K562 (cell line): ENCODE results near the gene TOM1L2. TPM values are rescaled to one million over a fixed set of nuclear protein-coding genes. Genes with fewer than 3 reads are reported as not detected.

Experiments
- ATAC-seq: fragments of 200-7000 bp; cut with Tn5 transposase; 3 replicates; pipeline ENCODE4 v1.9.1; 2020; ENCODE audit warnings: moderate library complexity
- BruUV-seq: library from RNA; stranded (reverse); fragments of 400-500 nt; replicated peaks from 2 replicates; lab custom pipeline; 2021; lab: Mats Ljungman, UMichigan
- CTCF ChIA-PET: fragments of 300-600 bp; formaldehyde crosslinking; extraction: SDS; loops from one replicate; lab custom pipeline; 2021; ENCODE audit warnings: low intra/inter-chr PET ratio; lab: Yijun Ruan, JAX
- POLR2A ChIA-PET: fragments of 300-600, 350-650 bp; sonication (Branson Sonifier 250); formaldehyde crosslinking; extraction: SDS; loops from one replicate; lab custom pipeline; 2021; ENCODE audit warnings: antibody characterized with exemption, inconsistent platforms; lab: Yijun Ruan, JAX
- DNase-seq, 4 experiments: peaks; one replicate each; pipeline versions ENCODE4 v3.0.0 to v3.0.0-alpha.2; 2011 to 2018; ENCODE audit warnings: low spot score in 3 of 4, mixed read lengths in 3 of 4; ENCODE audit errors: extremely low read depth in 1 of 4
- FAIRE-seq: peaks from 2 replicates; lab custom pipeline; 2011; peaks lifted over from hg19 to GRCh38; lab: Jason Lieb, UNC
- H2AFZ ChIP-seq: 2 replicates; pipeline ENCODE4 v1.6.0; 2011; ENCODE audit warnings: low read depth, low read length, control low read depth, inconsistent platforms
- H3K27ac ChIP-seq: fragments of 200-600 bp; 3 replicates; pipeline ENCODE4 v1.8.0; 2011; ENCODE audit warnings: low read depth, mild to moderate bottlenecking, control low read depth, inconsistent platforms, low read length, moderate library complexity, mixed read lengths; ENCODE audit errors: extremely low read depth
- H3K27me3 ChIP-seq, 2 experiments: fragments of 300-600 bp in 1 of 2; 2 replicates in 1 of 2; 3 replicates in 1 of 2; pipeline versions ENCODE4 v1.6.0 to v1.8.0; 2011; ENCODE audit warnings: inconsistent platforms in 2 of 2, low read length in 2 of 2, mild to moderate bottlenecking in 1 of 2, mixed read lengths in 1 of 2, moderate library complexity in 1 of 2; ENCODE audit not compliant: control insufficient read depth in 2 of 2, insufficient read depth in 2 of 2
- H3K36me3 ChIP-seq: fragments of 300-600 bp; 3 replicates; pipeline ENCODE4 v1.8.0; 2011; ENCODE audit warnings: mild to moderate bottlenecking, low read length, inconsistent platforms; ENCODE audit not compliant: control insufficient read depth, insufficient read depth
- H3K4me1 ChIP-seq, 2 experiments: fragments of 200-600 bp in 1 of 2; replicated peaks in 1 of 2; 2 replicates in 1 of 2; 3 replicates in 1 of 2; pipeline versions ENCODE4 v1.5.1 to v1.8.0; 2011; ENCODE audit warnings: inconsistent platforms in 2 of 2, low read length in 2 of 2, mild to moderate bottlenecking in 1 of 2, mixed read lengths in 1 of 2, moderate library complexity in 1 of 2; ENCODE audit not compliant: control insufficient read depth in 2 of 2, insufficient read depth in 2 of 2
- H3K4me2 ChIP-seq: 2 replicates; pipeline ENCODE4 v1.6.1; 2011; ENCODE audit warnings: low read length, control low read depth, inconsistent platforms, mixed read lengths; ENCODE audit not compliant: insufficient read depth
- H3K4me3 ChIP-seq: fragments of 200-600 bp; sonication (generic), shearing (Covaris generic); 2 replicates; pipeline ENCODE4 v1.5.1; 2016; ENCODE audit warnings: control low read depth, inconsistent platforms
- H3K79me2 ChIP-seq: fragments of 200-600 bp; 3 replicates; pipeline ENCODE4 v1.8.0; 2011; ENCODE audit warnings: low read length, inconsistent platforms; ENCODE audit not compliant: control insufficient read depth, insufficient read depth
- H3K9ac ChIP-seq, 2 experiments: 2 replicates each; pipeline versions ENCODE4 v1.6.0 to v1.6.1; 2011; ENCODE audit warnings: low read depth in 2 of 2, low read length in 2 of 2, control low read depth in 1 of 2, inconsistent platforms in 1 of 2, mild to moderate bottlenecking in 1 of 2, mixed read lengths in 1 of 2; ENCODE audit not compliant: insufficient read depth in 1 of 2
- H3K9me1 ChIP-seq: one replicate; pipeline ENCODE4 v1.6.0; 2011; ENCODE audit warnings: inconsistent platforms, mild to moderate bottlenecking, low read length, moderate library complexity; ENCODE audit not compliant: control insufficient read depth, insufficient read depth
- H3K9me3 ChIP-seq: replicated peaks from 2 replicates; pipeline ENCODE4 v1.5.1; 2011; ENCODE audit warnings: low read depth, low read length, inconsistent platforms; ENCODE audit not compliant: control insufficient read depth, insufficient read depth
- H4K20me1 ChIP-seq: replicated peaks from 2 replicates; pipeline ENCODE4 v1.6.1; 2011; ENCODE audit warnings: low read length, inconsistent platforms, mixed read lengths; ENCODE audit not compliant: control insufficient read depth, insufficient read depth
- FOXK2 ChIP-seq, 2 experiments: fragments of 450-650 bp; IDR thresholded peaks in 1 of 2; conservative IDR thresholded peaks in 1 of 2; 2 replicates each; pipeline ENCODE4 v1.6.1; 2016; ENCODE audit warnings: low read depth in 2 of 2, mild to moderate bottlenecking in 1 of 2
- HNRNPLL ChIP-seq: fragments of 200-400 bp; formaldehyde crosslinking; IDR thresholded peaks from 2 replicates; pipeline ENCODE4 v1.6.1; 2017; ENCODE audit warnings: low read length, low read depth, mild to moderate bottlenecking; ENCODE audit not compliant: poor library complexity, severe bottlenecking
- MEIS2 ChIP-seq: fragments of 450-650 bp; IDR thresholded peaks from 2 replicates; pipeline ENCODE4 v1.6.1; 2014; ENCODE audit warnings: mild to moderate bottlenecking; ENCODE audit not compliant: partially characterized antibody
- SMARCA4 ChIP-seq: fragments of 450-650 bp; IDR thresholded peaks from 2 replicates; pipeline ENCODE4 v1.6.1; 2016
- ZC3H4 ChIP-seq: sonication (generic); formaldehyde crosslinking; IDR thresholded peaks from 2 replicates; pipeline ENCODE4 v1.9.0; 2021; ENCODE audit warnings: missing genetic modification reagents, borderline replicate concordance
- ZNF274 ChIP-seq: IDR thresholded peaks from 2 replicates; pipeline ENCODE4 v1.6.1; 2011; ENCODE audit warnings: low read depth, mild to moderate bottlenecking, low read length, moderate library complexity, borderline replicate concordance
- WGBS: fragments of 100-300 bp; shearing (Covaris generic); methylation state at CpG from one replicate; pipeline ENCODE4 v1.1.6; 2016; ENCODE audit warnings: low coverage, mixed read lengths; ENCODE audit not compliant: insufficient coverage; ENCODE audit errors: missing lambda C conversion rate; 5-methylcytosine and 5-hydroxymethylcytosine counted together
- in situ Hi-C: fragments of 300-500 bp; cut with MboI; formaldehyde crosslinking; loops from 4 replicates; pipeline ENCODE4 v1.15.0; 2018; ENCODE audit warnings: inconsistent platforms, mixed read lengths
- intact Hi-C: fragments of 100-400 bp; cut with micrococcal nuclease; formaldehyde crosslinking; loops from 2 replicates; pipeline ENCODE4 v1.14.2; 2022
- polyA plus RNA-seq, 8 experiments: library from polyadenylated mRNA; depleted of rRNA in 4 of 8; stranded (reverse) in 5 of 8; unstranded in 3 of 8; fragments of >200 nt; fragmentation: Nextera tagmentation in 2 of 8; fragmentation: Illumina TruSeq in 1 of 8; extraction: Ambion mirVana in 2 of 8; extraction: Trizol in 1 of 8; gene quantifications; 2 replicates each; pipeline versions ENCODE4 v1.2.1 to v1.2.3, GENCODE V29; 2011 to 2014; ENCODE audit warnings: inconsistent platforms in 1 of 8, missing spikeins in 1 of 8
- total RNA-seq, 7 experiments: library from RNA; depleted of rRNA in 6 of 7; stranded (reverse); fragments of >200 nt in 6 of 7; fragmentation: Illumina TruSeq in 2 of 7; extraction: Trizol in 2 of 7; gene quantifications; 2 replicates each; pipeline versions ENCODE4 v1.2.1 to v1.2.3, GENCODE V29; 2011 to 2021; ENCODE audit warnings: low replicate concordance in 1 of 7
- TF ChIP-seq, protein P1 (sequence below): fragments of 450-650 bp; IDR thresholded peaks from 2 replicates; pipeline ENCODE4 v1.6.1; 2018; ENCODE audit not compliant: partially characterized antibody
- TF ChIP-seq, protein P2 (sequence below): IDR thresholded peaks from 3 replicates; pipeline ENCODE4 v1.6.1; 2011; ENCODE audit warnings: borderline replicate concordance, mild to moderate bottlenecking, moderate library complexity; ENCODE audit not compliant: insufficient read length; ENCODE audit errors: extremely low read depth
- TF ChIP-seq, protein P3 (sequence below): fragments of 250-450 bp; sonication (Bioruptor Pico); IDR thresholded peaks from 2 replicates; pipeline ENCODE4 v1.8.0; 2022; ENCODE audit warnings: inconsistent platforms, mild to moderate bottlenecking, moderate library complexity, borderline replicate concordance
- TF ChIP-seq, protein P4 (sequence below): conservative IDR thresholded peaks from 2 replicates; pipeline ENCODE4 v1.6.1; 2011; ENCODE audit warnings: low read depth, mild to moderate bottlenecking, low read length; ENCODE audit not compliant: control insufficient read depth
- TF ChIP-seq, protein P5 (sequence below): fragments of 450-650 bp; formaldehyde crosslinking; IDR thresholded peaks from 2 replicates; pipeline ENCODE4 v1.4.0; 2020; ENCODE audit warnings: mild to moderate bottlenecking, moderate library complexity

The TOM1L2 gene
- total and polyA plus RNA-seq, 9 of the 15 experiments (the other 6 are each of a cell fraction or from before 2014, with no cell fraction given) = 0.07 to 6.0 (median 2.5) TPM

DNA sequence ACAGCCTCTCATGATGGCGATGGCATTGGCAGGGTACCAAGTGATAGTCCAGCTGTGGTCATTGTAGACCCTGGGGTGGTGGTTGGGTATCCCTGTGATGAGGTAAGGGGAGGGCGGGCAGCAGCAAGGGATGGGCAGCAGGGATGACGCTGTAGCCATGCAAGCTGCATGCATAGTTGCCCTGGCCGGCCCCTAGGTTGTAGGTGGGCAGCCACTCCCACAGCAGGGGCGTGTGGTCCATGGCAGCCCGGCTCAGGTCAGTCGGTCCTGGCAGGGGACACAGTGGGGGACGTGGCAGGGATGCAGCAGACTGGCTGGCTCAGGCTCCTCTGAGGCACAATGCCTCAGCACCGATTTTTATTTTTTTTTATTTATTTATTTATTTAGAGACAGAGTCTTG, 9.1 kb upstream of the TOM1L2 start:
- POLR2A ChIA-PET = interaction anchor here (0.6 kb wide), 1 partner anchor 20 kb away, joined by 3 read pairs; no protein-coding TSS in a partner anchor
- 13% methylated on average over 5 of the region's 9 CpGs for WGBS
- TF ChIP-seq MEIS2 (no peak), SMARCA4 (no peak), FOXK2 (conservative IDR thresholded peaks at IDR 0.05 in 1 of 2, IDR thresholded peaks at IDR 0.05 in 1 of 2; ENCODE audit: low read depth in 2 of 2) (no peak), HNRNPLL (no peak), ZC3H4 (CRISPR knock-in tag) (no peak), ZNF274 (no peak)
- TF ChIP-seq, protein P1, sequence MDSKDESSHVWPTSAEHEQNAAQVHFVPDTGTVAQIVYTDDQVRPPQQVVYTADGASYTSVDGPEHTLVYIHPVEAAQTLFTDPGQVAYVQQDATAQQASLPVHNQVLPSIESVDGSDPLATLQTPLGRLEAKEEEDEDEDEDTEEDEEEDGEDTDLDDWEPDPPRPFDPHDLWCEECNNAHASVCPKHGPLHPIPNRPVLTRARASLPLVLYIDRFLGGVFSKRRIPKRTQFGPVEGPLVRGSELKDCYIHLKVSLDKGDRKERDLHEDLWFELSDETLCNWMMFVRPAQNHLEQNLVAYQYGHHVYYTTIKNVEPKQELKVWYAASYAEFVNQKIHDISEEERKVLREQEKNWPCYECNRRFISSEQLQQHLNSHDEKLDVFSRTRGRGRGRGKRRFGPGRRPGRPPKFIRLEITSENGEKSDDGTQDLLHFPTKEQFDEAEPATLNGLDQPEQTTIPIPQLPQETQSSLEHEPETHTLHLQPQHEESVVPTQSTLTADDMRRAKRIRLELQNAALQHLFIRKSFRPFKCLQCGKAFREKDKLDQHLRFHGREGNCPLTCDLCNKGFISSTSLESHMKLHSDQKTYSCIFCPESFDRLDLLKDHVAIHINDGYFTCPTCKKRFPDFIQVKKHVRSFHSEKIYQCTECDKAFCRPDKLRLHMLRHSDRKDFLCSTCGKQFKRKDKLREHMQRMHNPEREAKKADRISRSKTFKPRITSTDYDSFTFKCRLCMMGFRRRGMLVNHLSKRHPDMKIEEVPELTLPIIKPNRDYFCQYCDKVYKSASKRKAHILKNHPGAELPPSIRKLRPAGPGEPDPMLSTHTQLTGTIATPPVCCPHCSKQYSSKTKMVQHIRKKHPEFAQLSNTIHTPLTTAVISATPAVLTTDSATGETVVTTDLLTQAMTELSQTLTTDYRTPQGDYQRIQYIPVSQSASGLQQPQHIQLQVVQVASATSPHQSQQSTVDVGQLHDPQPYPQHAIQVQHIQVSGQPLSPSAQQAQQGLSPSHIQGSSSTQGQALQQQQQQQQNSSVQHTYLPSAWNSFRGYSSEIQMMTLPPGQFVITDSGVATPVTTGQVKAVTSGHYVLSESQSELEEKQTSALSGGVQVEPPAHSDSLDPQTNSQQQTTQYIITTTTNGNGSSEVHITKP = no peak
- TF ChIP-seq, protein P2, sequence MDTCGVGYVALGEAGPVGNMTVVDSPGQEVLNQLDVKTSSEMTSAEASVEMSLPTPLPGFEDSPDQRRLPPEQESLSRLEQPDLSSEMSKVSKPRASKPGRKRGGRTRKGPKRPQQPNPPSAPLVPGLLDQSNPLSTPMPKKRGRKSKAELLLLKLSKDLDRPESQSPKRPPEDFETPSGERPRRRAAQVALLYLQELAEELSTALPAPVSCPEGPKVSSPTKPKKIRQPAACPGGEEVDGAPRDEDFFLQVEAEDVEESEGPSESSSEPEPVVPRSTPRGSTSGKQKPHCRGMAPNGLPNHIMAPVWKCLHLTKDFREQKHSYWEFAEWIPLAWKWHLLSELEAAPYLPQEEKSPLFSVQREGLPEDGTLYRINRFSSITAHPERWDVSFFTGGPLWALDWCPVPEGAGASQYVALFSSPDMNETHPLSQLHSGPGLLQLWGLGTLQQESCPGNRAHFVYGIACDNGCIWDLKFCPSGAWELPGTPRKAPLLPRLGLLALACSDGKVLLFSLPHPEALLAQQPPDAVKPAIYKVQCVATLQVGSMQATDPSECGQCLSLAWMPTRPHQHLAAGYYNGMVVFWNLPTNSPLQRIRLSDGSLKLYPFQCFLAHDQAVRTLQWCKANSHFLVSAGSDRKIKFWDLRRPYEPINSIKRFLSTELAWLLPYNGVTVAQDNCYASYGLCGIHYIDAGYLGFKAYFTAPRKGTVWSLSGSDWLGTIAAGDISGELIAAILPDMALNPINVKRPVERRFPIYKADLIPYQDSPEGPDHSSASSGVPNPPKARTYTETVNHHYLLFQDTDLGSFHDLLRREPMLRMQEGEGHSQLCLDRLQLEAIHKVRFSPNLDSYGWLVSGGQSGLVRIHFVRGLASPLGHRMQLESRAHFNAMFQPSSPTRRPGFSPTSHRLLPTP = no peak
- TF ChIP-seq, protein P3, sequence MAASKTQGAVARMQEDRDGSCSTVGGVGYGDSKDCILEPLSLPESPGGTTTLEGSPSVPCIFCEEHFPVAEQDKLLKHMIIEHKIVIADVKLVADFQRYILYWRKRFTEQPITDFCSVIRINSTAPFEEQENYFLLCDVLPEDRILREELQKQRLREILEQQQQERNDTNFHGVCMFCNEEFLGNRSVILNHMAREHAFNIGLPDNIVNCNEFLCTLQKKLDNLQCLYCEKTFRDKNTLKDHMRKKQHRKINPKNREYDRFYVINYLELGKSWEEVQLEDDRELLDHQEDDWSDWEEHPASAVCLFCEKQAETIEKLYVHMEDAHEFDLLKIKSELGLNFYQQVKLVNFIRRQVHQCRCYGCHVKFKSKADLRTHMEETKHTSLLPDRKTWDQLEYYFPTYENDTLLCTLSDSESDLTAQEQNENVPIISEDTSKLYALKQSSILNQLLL (CRISPR knock-in tag) = no peak
- TF ChIP-seq, protein P4, sequence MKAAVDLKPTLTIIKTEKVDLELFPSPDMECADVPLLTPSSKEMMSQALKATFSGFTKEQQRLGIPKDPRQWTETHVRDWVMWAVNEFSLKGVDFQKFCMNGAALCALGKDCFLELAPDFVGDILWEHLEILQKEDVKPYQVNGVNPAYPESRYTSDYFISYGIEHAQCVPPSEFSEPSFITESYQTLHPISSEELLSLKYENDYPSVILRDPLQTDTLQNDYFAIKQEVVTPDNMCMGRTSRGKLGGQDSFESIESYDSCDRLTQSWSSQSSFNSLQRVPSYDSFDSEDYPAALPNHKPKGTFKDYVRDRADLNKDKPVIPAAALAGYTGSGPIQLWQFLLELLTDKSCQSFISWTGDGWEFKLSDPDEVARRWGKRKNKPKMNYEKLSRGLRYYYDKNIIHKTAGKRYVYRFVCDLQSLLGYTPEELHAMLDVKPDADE = no peak
- TF ChIP-seq, protein P5, sequence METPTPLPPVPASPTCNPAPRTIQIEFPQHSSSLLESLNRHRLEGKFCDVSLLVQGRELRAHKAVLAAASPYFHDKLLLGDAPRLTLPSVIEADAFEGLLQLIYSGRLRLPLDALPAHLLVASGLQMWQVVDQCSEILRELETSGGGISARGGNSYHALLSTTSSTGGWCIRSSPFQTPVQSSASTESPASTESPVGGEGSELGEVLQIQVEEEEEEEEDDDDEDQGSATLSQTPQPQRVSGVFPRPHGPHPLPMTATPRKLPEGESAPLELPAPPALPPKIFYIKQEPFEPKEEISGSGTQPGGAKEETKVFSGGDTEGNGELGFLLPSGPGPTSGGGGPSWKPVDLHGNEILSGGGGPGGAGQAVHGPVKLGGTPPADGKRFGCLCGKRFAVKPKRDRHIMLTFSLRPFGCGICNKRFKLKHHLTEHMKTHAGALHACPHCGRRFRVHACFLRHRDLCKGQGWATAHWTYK (CRISPR knock-in tag) = no peak

More for the DNA sequence above, 9.1 kb upstream of the TOM1L2 start:
- CTCF ChIA-PET = no interaction called here
- Histone ChIP-seq H3K9me1 (no peaks in the 10 kb centered on the region), H3K9ac (no peak overlapping the region), H3K4me3 (no peak overlapping the region), H3K4me2 (no peak overlapping the region), H3K9me3 (no peaks in the 10 kb centered on the region), H3K4me1 (peaks cover 0 to 4% of the 10 kb centered on the region in 2 experiments; a peak in 3 of 5 replicates), H3K79me2 (no peaks in the 10 kb centered on the region), H3K27me3 (0 out of 5 replicates have a peak, but pooled peaks cover 0 to 3% of the 10 kb centered on the region in 2 experiments), H3K27ac (no peak overlapping the region), H2AFZ (no peak overlapping the region), H4K20me1 (no peaks in the 10 kb centered on the region), H3K36me3 (no peaks in the 10 kb centered on the region)
- in situ Hi-C loops (no loop called here), intact Hi-C loops (no loop called here)
- no peak for ATAC-seq
- FAIRE-seq = no peak
- BruUV-seq = no TSS peak
- DNase-seq = no peak
